Upper lobe of right lung (tissue), 1 donor: ENCODE results near the gene PLEK. TPM values are rescaled to one million over a fixed set of nuclear protein-coding genes. Genes with fewer than 3 reads are reported as not detected.

Experiments
- ATAC-seq: fragments of 200-7000 bp; cut with Tn5 transposase; one replicate; pipeline ENCODE4 v1.9.1; 2020; ENCODE audit warnings: mild to moderate bottlenecking, moderate library complexity
- DNase-seq: peaks from one replicate; pipeline ENCODE4 v3.0.0-alpha.2; 2020
- H3K27ac ChIP-seq: fragments of 200-600 bp; one replicate; pipeline ENCODE4 v1.8.0; 2022
- H3K27me3 ChIP-seq: fragments of 200-600 bp; one replicate; pipeline ENCODE4 v1.8.0; 2022; ENCODE audit warnings: mild to moderate bottlenecking
- H3K36me3 ChIP-seq: fragments of 200-600 bp; one replicate; pipeline ENCODE4 v1.8.0; 2022
- H3K4me1 ChIP-seq: fragments of 200-600 bp; one replicate; pipeline ENCODE4 v1.8.0; 2022
- H3K4me3 ChIP-seq: fragments of 200-600 bp; one replicate; pipeline ENCODE4 v1.8.0; 2022; ENCODE audit warnings: mild to moderate bottlenecking
- H3K9me3 ChIP-seq: fragments of 200-600 bp; one replicate; pipeline ENCODE4 v1.8.0; 2022
- CTCF ChIP-seq: fragments of 200-600 bp; IDR thresholded peaks from one replicate; pipeline ENCODE4 v1.8.0; 2022; ENCODE audit warnings: antibody characterized with exemption
- intact Hi-C: fragments of 100-400 bp; cut with DNase I; formaldehyde crosslinking; loops from one replicate; pipeline ENCODE4 v1.11.0; 2022
- total RNA-seq: library from RNA; stranded (reverse); fragmentation: NEBNext Ultra II Directional; extraction: Animal tissue kit (Norgen Biotek cat#: 25700); gene quantifications from one replicate; pipeline ENCODE4 v1.2.1, GENCODE V29; 2021
- donor health status: DM: no; HTN: yes; CAD: no; lungs with severe emphysema.

The PLEK gene
- total RNA-seq, 1 donor from 2014 or later = 32.9 TPM

DNA sequence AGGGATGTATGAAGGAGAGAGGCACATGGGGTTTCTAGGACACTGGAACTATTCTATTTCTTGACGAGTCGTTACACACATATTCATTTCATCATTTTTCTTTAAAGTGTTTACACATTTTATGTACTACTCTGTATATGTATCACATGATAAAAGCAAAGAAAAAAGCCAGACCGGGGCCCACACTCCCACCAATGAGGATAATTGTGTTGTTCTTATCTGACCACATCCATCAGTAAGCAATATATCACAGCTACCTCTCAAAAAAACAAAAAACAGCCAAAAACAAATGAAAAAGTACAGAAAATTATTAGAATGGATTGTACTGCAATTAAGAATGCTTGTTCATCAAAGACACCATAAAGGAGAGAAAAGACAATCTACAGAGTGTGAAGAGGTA is 31.2 kb upstream of the PLEK start:
- Histone ChIP-seq H3K27ac (no peak overlapping the region), H3K4me1 (no peaks in the 10 kb centered on the region), H3K4me3 (no peak overlapping the region), H3K9me3 (no peaks in the 10 kb centered on the region), H3K27me3 (no peaks in the 10 kb centered on the region), H3K36me3 (no peaks in the 10 kb centered on the region)
- no peak for ATAC-seq
- DNase-seq = no peak
- intact Hi-C loops = no loop called here
- no peak for TF ChIP-seq CTCF

DNA sequence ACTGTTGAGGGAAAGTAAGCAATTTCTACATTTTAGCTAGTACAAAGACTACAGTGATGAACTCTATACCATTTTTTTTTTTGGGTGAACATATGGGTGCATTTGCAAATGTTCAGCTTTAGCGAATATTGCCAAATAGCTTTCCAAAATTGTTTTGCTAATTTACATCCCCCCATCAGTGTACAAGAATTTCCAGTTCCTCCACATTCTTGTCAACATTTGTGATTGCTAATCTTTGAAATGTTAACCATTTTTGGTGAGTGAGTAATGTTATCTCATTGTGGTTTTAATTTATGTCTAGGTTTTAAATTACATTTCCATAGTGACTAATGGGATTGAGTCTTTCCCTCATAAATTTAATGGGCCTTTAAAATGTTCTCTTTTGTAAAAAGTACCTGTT is 28.9 kb upstream of the PLEK start:
- Histone ChIP-seq H3K27me3 (no peaks in the 10 kb centered on the region), H3K4me1 (no peaks in the 10 kb centered on the region), H3K36me3 (no peaks in the 10 kb centered on the region), H3K9me3 (no peaks in the 10 kb centered on the region), H3K27ac (no peak overlapping the region), H3K4me3 (no peak overlapping the region)
- intact Hi-C loops = no loop called here
- ATAC-seq (no peak), DNase-seq (no peak)
- no peak for TF ChIP-seq CTCF

DNA sequence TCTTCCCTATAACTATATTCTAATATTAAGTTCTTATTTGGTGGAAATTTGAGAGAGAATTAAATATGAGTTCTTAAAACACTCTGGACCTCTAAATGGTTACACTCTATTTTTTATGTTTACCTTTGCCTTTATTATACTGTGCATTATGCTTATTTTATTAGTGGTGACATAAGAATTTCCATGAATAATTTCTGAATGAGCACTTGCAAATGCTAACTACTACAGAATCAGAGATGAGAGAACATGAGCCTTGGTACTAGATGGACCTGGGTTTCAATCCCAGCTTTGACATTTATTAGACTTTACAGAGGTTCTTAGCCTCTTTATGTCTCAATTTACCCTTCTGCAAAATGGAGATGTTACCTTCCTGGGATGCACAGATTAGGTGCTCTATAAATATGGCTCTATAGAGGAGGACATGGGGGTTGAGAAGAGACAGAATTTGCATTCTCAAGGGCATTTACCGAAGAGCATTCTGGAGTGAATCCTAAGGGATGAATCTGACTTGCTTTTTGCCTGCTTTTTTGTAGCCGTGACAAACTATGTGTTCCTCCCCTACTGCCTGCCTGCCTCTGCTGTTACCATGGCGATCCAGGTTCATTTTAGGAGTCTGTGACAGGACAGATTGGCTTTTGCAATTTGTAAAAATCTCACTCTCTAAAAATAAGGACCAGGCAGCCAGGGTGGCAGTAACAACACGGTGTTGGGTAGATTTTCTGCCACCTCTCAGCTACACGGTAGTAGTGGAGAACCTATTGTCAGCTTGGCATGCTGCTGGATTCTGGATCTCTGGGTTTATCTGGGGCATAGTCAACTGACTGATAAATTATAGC is 24.6 kb upstream of the PLEK start:
- Histone ChIP-seq H3K4me3 (no peak overlapping the region), H3K9me3 (no peaks in the 10 kb centered on the region), H3K36me3 (no peaks in the 10 kb centered on the region), H3K4me1 (no peaks in the 10 kb centered on the region), H3K27me3 (no peaks in the 10 kb centered on the region), H3K27ac (no peak overlapping the region)
- intact Hi-C loops = no loop called here
- DNase-seq = no peak
- no peak for ATAC-seq
- TF ChIP-seq CTCF = no peak

DNA sequence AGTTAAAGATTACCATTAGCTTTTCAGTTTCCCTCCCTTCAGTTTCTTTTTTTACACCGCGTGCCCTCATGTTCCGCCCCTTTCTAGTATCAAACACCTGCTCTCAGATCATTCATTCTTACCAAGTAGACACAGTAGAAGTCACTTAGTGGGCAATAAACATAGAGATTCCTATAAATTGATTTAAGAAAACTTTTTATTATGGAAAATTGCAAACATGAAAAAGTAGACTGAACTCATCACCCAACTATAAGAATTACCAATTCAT is 24.1 kb upstream of the PLEK start:
- H3K4me3 ChIP-seq = no peak overlapping the region
- no peaks in the 10 kb centered on the region for H3K27me3 ChIP-seq
- H3K9me3 ChIP-seq = no peaks in the 10 kb centered on the region
- intact Hi-C loops = no loop called here
- DNase-seq = no peak
- H3K36me3 ChIP-seq = no peaks in the 10 kb centered on the region
- H3K4me1 ChIP-seq = no peaks in the 10 kb centered on the region
- H3K27ac ChIP-seq = no peak overlapping the region
- no peak for TF ChIP-seq CTCF
- ATAC-seq = no peak

DNA sequence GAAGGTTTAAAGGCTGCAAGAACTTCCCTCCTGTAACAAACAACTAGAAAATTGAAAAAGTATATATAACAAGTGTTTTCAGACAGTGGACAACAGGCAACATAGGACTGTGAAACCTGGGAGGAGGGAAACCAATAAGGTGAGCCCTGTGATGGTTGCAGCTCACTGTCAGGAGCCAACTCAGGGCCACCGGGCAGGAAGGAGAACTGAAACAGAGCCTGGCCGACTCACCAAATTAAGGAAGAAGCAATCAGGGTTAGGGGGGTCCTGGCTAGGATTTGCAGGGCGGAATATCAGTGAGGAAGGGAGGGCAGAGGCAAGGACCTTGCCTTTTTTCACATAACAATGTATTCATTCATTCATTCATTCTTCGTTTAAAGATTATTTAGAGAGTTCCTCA is 23.5 kb upstream of the PLEK start:
- no peak for DNase-seq
- no peak for TF ChIP-seq CTCF
- H3K4me3 ChIP-seq = no peak overlapping the region
- no peak for ATAC-seq
- H3K4me1 ChIP-seq = no peaks in the 10 kb centered on the region
- intact Hi-C loops = no loop called here
- H3K27ac ChIP-seq = no peak overlapping the region
- H3K27me3 ChIP-seq = no peaks in the 10 kb centered on the region
- no peaks in the 10 kb centered on the region for H3K9me3 ChIP-seq
- H3K36me3 ChIP-seq = no peaks in the 10 kb centered on the region

DNA sequence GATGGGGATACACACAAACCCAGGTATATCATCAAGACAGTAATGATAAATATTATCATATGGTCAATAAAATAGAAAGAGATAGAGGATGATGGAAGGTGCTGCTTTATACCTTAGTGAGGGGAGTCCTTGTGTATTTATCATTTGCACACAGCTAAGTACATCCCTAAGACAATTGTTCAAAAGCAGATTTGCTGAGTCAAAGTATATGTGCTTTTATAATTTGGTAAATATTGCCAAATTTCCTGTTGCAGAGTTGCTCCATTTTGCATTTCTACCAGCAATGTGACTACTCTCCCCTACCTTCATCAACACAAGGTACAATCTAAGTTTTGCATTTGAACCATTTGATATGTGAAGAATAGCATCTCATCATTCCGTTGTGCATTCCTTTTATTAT is 22.6 kb upstream of the PLEK start:
- no peak for ATAC-seq
- DNase-seq = no peak
- intact Hi-C loops = no loop called here

More for the DNA sequence above, 22.6 kb upstream of the PLEK start:
- TF ChIP-seq CTCF = no peak
- Histone ChIP-seq H3K9me3 (no peaks in the 10 kb centered on the region), H3K4me3 (no peak overlapping the region), H3K27ac (no peak overlapping the region), H3K36me3 (no peaks in the 10 kb centered on the region), H3K4me1 (no peaks in the 10 kb centered on the region), H3K27me3 (no peaks in the 10 kb centered on the region)
